OCI-LY3 (cell line): ENCODE measurements around the gene OXCT1.

Source experiments
- EZH2phosphoT487 ChIP-seq: fragments of 200-600 bp; shearing (Covaris generic); IDR thresholded peaks from 2 replicates; pipeline ENCODE4 v1.6.1; 2018; ENCODE audit warnings: antibody characterized with exemption, mixed run types, low read depth
- TF ChIP-seq, protein P1 (sequence below): fragments of 200-600, 300-600 bp; sonication (generic); IDR thresholded peaks from 2 replicates; pipeline ENCODE4 v1.5.1; 2014; ENCODE audit warnings: antibody characterized with exemption, low read length, low read depth

- TF ChIP-seq, protein P1, sequence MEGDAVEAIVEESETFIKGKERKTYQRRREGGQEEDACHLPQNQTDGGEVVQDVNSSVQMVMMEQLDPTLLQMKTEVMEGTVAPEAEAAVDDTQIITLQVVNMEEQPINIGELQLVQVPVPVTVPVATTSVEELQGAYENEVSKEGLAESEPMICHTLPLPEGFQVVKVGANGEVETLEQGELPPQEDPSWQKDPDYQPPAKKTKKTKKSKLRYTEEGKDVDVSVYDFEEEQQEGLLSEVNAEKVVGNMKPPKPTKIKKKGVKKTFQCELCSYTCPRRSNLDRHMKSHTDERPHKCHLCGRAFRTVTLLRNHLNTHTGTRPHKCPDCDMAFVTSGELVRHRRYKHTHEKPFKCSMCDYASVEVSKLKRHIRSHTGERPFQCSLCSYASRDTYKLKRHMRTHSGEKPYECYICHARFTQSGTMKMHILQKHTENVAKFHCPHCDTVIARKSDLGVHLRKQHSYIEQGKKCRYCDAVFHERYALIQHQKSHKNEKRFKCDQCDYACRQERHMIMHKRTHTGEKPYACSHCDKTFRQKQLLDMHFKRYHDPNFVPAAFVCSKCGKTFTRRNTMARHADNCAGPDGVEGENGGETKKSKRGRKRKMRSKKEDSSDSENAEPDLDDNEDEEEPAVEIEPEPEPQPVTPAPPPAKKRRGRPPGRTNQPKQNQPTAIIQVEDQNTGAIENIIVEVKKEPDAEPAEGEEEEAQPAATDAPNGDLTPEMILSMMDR = no peak
- TF ChIP-seq EZH2phosphoT487 = no peak
Measured at GRCh38 chr5:41789434-41789833, 80.8 kb downstream of the OXCT1 start.
